NOMO-1 treated with DMSO at 0.1 percent for 48 hours (cell line): ENCODE measurements around the gene PRKAG1.

Experiments
- DNase-seq: peaks from one replicate; lab custom pipeline; 2025; ENCODE audit not compliant: unreplicated experiment; lab: John Stamatoyannopoulos, UW

Gene PRKAG1

GRCh38 chr12:49050507-49051372, 32.2 kb upstream of the PRKAG1 start:
- DNase-seq = no peak

- no peak for DNase-seq
These were observed 31.1 kb upstream of the PRKAG1 start for GRCh38 chr12:49049566-49050224.

GRCh38 chr12:49048953-49049352, 30.4 kb upstream of the PRKAG1 start:
- no peak for DNase-seq

GRCh38 chr12:49046129-49046895, 27.7 kb upstream of the PRKAG1 start:
- no peak for DNase-seq

GRCh38 chr12:49044660-49045059, 26.1 kb upstream of the PRKAG1 start:
- no peak for DNase-seq

GRCh38 chr12:49043856-49044258, 25.3 kb upstream of the PRKAG1 start:
- peak; percentile 69 for DNase-seq

- DNase-seq = no peak
These were observed 24.7 kb upstream of the PRKAG1 start for GRCh38 chr12:49043241-49043640.

GRCh38 chr12:49041881-49042484, 23.4 kb upstream of the PRKAG1 start:
- no peak for DNase-seq

- DNase-seq = no peak
These were observed 22.7 kb upstream of the PRKAG1 start for GRCh38 chr12:49041036-49041880.

GRCh38 chr12:49040364-49040855, 21.8 kb upstream of the PRKAG1 start:
- DNase-seq = no peak

GRCh38 chr12:49039421-49040363, 21.1 kb upstream of the PRKAG1 start:
- DNase-seq = no peak

- no peak for DNase-seq
These were observed 19.8 kb upstream of the PRKAG1 start for GRCh38 chr12:49038291-49038955.

- no peak for DNase-seq
These were observed 19.3 kb upstream of the PRKAG1 start for GRCh38 chr12:49037947-49038237.

- DNase-seq = no peak
These were observed 18.8 kb upstream of the PRKAG1 start for GRCh38 chr12:49037111-49037946.

- no peak for DNase-seq
These were observed 17.5 kb upstream of the PRKAG1 start for GRCh38 chr12:49036029-49036428.

- DNase-seq = no peak
These were observed 15.7 kb upstream of the PRKAG1 start for GRCh38 chr12:49034286-49034622.

- no peak for DNase-seq
These were observed 15.2 kb upstream of the PRKAG1 start for GRCh38 chr12:49033611-49034285.
